GM23338 (cell line): ENCODE results near the gene CRMP1. TPM values are rescaled to one million over a fixed set of nuclear protein-coding genes. Genes with fewer than 3 reads are reported as not detected.

Source experiments
- ATAC-seq: fragments of 200-7000 bp; cut with Tn5 transposase; 3 replicates; pipeline ENCODE4 v1.9.1; 2020
- DNase-seq: peaks from one replicate; pipeline ENCODE4 v3.0.0-alpha.2; 2015; ENCODE audit warnings: low spot score
- H2AFZ ChIP-seq: fragments of 200-600 bp; sonication (generic); 2 replicates; pipeline ENCODE4 v1.8.0; 2016; ENCODE audit warnings: antibody characterized with exemption, mild to moderate bottlenecking, moderate library complexity
- H3F3A ChIP-seq: fragments of 200-600 bp; sonication (generic); replicated peaks from 2 replicates; pipeline ENCODE4 v1.8.0; 2017; ENCODE audit warnings: antibody characterized with exemption, mixed run types, low read depth
- H3K27ac ChIP-seq: fragments of 200-600 bp; sonication (generic); 2 replicates; pipeline ENCODE4 v1.6.1; 2016; ENCODE audit warnings: low read depth
- H3K27me3 ChIP-seq: fragments of 200-600 bp; sonication (generic); 2 replicates; pipeline ENCODE4 v1.8.0; 2016; ENCODE audit warnings: mild to moderate bottlenecking, mixed run types, moderate library complexity; ENCODE audit not compliant: insufficient read depth
- H3K36me3 ChIP-seq: fragments of 200-600 bp; sonication (generic); 2 replicates; pipeline ENCODE4 v1.8.0; 2016; ENCODE audit warnings: mild to moderate bottlenecking; ENCODE audit not compliant: insufficient read depth
- H3K4me1 ChIP-seq: fragments of 200-600 bp; sonication (generic); 2 replicates; pipeline ENCODE4 v1.8.0; 2016; ENCODE audit warnings: mild to moderate bottlenecking, moderate library complexity; ENCODE audit not compliant: insufficient read depth
- H3K4me2 ChIP-seq: fragments of 200-600 bp; sonication (generic); 2 replicates; pipeline ENCODE4 v1.7.1; 2017; ENCODE audit warnings: mixed run types
- H3K4me3 ChIP-seq: fragments of 200-600 bp; sonication (generic); 2 replicates; pipeline ENCODE4 v1.6.1; 2016; ENCODE audit warnings: mixed run types
- H3K79me2 ChIP-seq: fragments of 200-600 bp; sonication (generic); replicated peaks from 2 replicates; pipeline ENCODE4 v1.8.0; 2017; ENCODE audit warnings: mild to moderate bottlenecking; ENCODE audit not compliant: insufficient read depth
- H3K9me2 ChIP-seq: fragments of 200-600 bp; sonication (generic); 2 replicates; pipeline ENCODE4 v1.8.0; 2017; ENCODE audit not compliant: insufficient read depth
- H4K20me1 ChIP-seq: fragments of 200-600 bp; sonication (generic); replicated peaks from 2 replicates; pipeline ENCODE4 v1.8.0; 2017; ENCODE audit warnings: mild to moderate bottlenecking; ENCODE audit not compliant: insufficient read depth
- H3K27ac Mint-ChIP-seq: 2 replicates; pipeline ENCODE4 v1.8.0; 2020; ENCODE audit warnings: inconsistent platforms, mild to moderate bottlenecking, moderate library complexity, mixed read lengths
- H3K27me3 Mint-ChIP-seq: 3 replicates; pipeline ENCODE4 v1.8.0; 2022; ENCODE audit warnings: low read depth, mild to moderate bottlenecking, moderate library complexity, mixed read lengths, inconsistent platforms; ENCODE audit not compliant: insufficient read depth, poor library complexity
- H3K36me3 Mint-ChIP-seq: 3 replicates; pipeline ENCODE4 v1.8.0; 2021; ENCODE audit warnings: low read depth, mild to moderate bottlenecking, inconsistent platforms, moderate library complexity, mixed read lengths
- H3K4me1 Mint-ChIP-seq: 3 replicates; pipeline ENCODE4 v1.8.0; 2020; ENCODE audit warnings: mild to moderate bottlenecking, inconsistent platforms, mixed read lengths
- H3K4me3 Mint-ChIP-seq: 3 replicates; pipeline ENCODE4 v1.8.0; 2021; ENCODE audit warnings: moderate library complexity, mild to moderate bottlenecking, inconsistent platforms, mixed read lengths
- H3K9me3 Mint-ChIP-seq: 3 replicates; pipeline ENCODE4 v1.8.0; 2020; ENCODE audit warnings: moderate library complexity, mild to moderate bottlenecking, inconsistent platforms, mixed read lengths
- CREB1 ChIP-seq: fragments of 250-450 bp; sonication (Bioruptor Pico); IDR thresholded peaks from 2 replicates; pipeline ENCODE4 v1.5.0; 2020; ENCODE audit warnings: low read depth, mild to moderate bottlenecking, moderate library complexity
- CTCF ChIP-seq, 2 experiments: fragments of 200-600 bp in 1 of 2; sonication (generic) in 1 of 2; conservative IDR thresholded peaks; 2 replicates each; pipeline versions ENCODE4 v1.5.1 to v1.6.1; 2016 to 2017; ENCODE audit warnings: antibody characterized with exemption in 2 of 2, low read depth in 2 of 2, mild to moderate bottlenecking in 2 of 2, moderate library complexity in 1 of 2
- ETS1 ChIP-seq: IDR thresholded peaks from 2 replicates; pipeline ENCODE4 v1.6.1; 2016; ENCODE audit warnings: antibody characterized with exemption
- EZH2 ChIP-seq: fragments of 200-600 bp; sonication (generic); IDR thresholded peaks from one replicate; pipeline ENCODE4 v1.8.0; 2017; ENCODE audit warnings: antibody characterized with exemption, mild to moderate bottlenecking, low read depth; ENCODE audit not compliant: unreplicated experiment
- EZH2phosphoT487 ChIP-seq: fragments of 200-600 bp; sonication (generic); IDR thresholded peaks from one replicate; pipeline ENCODE4 v1.8.1; 2018; ENCODE audit warnings: antibody characterized with exemption; ENCODE audit not compliant: unreplicated experiment
- JUNB ChIP-seq: IDR thresholded peaks from one replicate; pipeline ENCODE4 v1.6.1; 2016; ENCODE audit warnings: antibody characterized with exemption; ENCODE audit not compliant: unreplicated experiment
- NANOG ChIP-seq: IDR thresholded peaks from 2 replicates; pipeline ENCODE4 v1.6.1; 2016; ENCODE audit warnings: antibody characterized with exemption, borderline replicate concordance
- POLR2AphosphoS5 ChIP-seq: IDR thresholded peaks from 2 replicates; pipeline ENCODE4 v1.6.1; 2016; ENCODE audit warnings: antibody characterized with exemption, low read depth
- REST ChIP-seq: IDR thresholded peaks from one replicate; pipeline ENCODE4 v1.6.1; 2018; ENCODE audit warnings: antibody characterized with exemption; ENCODE audit not compliant: unreplicated experiment
- STAT1 ChIP-seq: IDR thresholded peaks from one replicate; pipeline ENCODE4 v1.6.1; 2016; ENCODE audit warnings: antibody characterized with exemption; ENCODE audit not compliant: unreplicated experiment
- ZNF114 ChIP-seq: fragments of 250-450 bp; sonication (Bioruptor Pico); IDR thresholded peaks from 2 replicates; pipeline ENCODE4 v1.5.0; 2020; ENCODE audit warnings: mild to moderate bottlenecking, moderate library complexity
- ZNF331 ChIP-seq: fragments of 250-450 bp; sonication (Bioruptor Pico); IDR thresholded peaks from 2 replicates; pipeline ENCODE4 v1.5.0; 2020; ENCODE audit warnings: low read depth, mild to moderate bottlenecking, moderate library complexity
- ZNF462 ChIP-seq: fragments of 250-450 bp; sonication (Bioruptor Pico); IDR thresholded peaks from 2 replicates; pipeline ENCODE4 v1.5.0; 2020; ENCODE audit warnings: mild to moderate bottlenecking, moderate library complexity
- polyA plus RNA-seq: library from polyadenylated mRNA; unstranded; fragments of >200 nt; fragmentation: Nextera tagmentation; extraction: Ambion mirVana; gene quantifications from 2 replicates; pipeline ENCODE4 v1.2.1, GENCODE V29; 2016
- total RNA-seq: library from RNA; depleted of rRNA; stranded (reverse); fragments of >200 nt; shearing (Covaris generic); gene quantifications from 2 replicates; pipeline ENCODE4 v1.2.3, GENCODE V29; 2014

Gene CRMP1
- total and polyA plus RNA-seq, 2 experiments from 2014 or later = 52.7 to 146 TPM

GRCh38 chr4:5870701-5871100 lies 22.2 kb downstream of the CRMP1 start:
- Histone ChIP-seq H3K4me3 (no peak overlapping the region), H3K4me1 (peaks cover 15% of the 10 kb centered on the region), H3K27ac (no peak overlapping the region), H2AFZ (no peak overlapping the region), H3K27me3 (no peaks in the 10 kb centered on the region), H3F3A (no peaks in the 10 kb centered on the region), H4K20me1 (peaks cover 84% of the 10 kb centered on the region), H3K4me2 (no peak overlapping the region), H3K9me2 (no peaks in the 10 kb centered on the region), H3K36me3 (no peaks in the 10 kb centered on the region; the same call in 1 of the 2 replicates), H3K79me2 (peaks cover 97% of the 10 kb centered on the region)
- Mint-ChIP-seq H3K27ac (no peak overlapping the region), H3K36me3 (peaks cover 33% of the 10 kb centered on the region), H3K4me1 (peaks cover 22% of the 10 kb centered on the region), H3K27me3 (peaks cover 10% of the 10 kb centered on the region), H3K9me3 (no peaks in the 10 kb centered on the region), H3K4me3 (no peak overlapping the region)
- ATAC-seq (no peak), DNase-seq (no peak)
- TF ChIP-seq ETS1 (no peak), ZNF462 (CRISPR knock-in tag) (no peak), POLR2AphosphoS5 (no peak), ZNF331 (CRISPR knock-in tag) (no peak), STAT1 (no peak), JUNB (no peak), ZNF114 (CRISPR knock-in tag) (no peak), EZH2phosphoT487 (no peak), CREB1 (CRISPR knock-in tag) (no peak), REST (no peak), EZH2 (no peak), NANOG (no peak), CTCF (conservative IDR thresholded peaks at IDR 0.05; ENCODE audit: low read depth in 2 of 2) (no peak)
